IMR-90 (cell line): ENCODE data around the gene ESR2. TPM values are rescaled to one million over a fixed set of nuclear protein-coding genes. Genes with fewer than 3 reads are reported as not detected.

ENCODE experiments used
- ATAC-seq: fragments of 200-7000 bp; cut with Tn5 transposase; 2 replicates; pipeline ENCODE4 v1.9.1; 2020; ENCODE audit warnings: low read depth, mild to moderate bottlenecking, moderate library complexity
- BruUV-seq: library from RNA; stranded (reverse); fragments of 400-500 nt; replicated peaks from 2 replicates; lab custom pipeline; 2021; lab: Mats Ljungman, UMichigan
- CTCF ChIA-PET: fragments of 300-600 bp; formaldehyde crosslinking; extraction: SDS; loops from one replicate; lab custom pipeline; 2021; ENCODE audit warnings: antibody characterized with exemption; lab: Yijun Ruan, JAX
- POLR2A ChIA-PET: fragments of 300-600 bp; sonication (Branson Sonifier 250); formaldehyde crosslinking; loops from one replicate; lab custom pipeline; 2022; ENCODE audit warnings: antibody characterized with exemption; ENCODE audit not compliant: unreplicated experiment; lab: Charles Lee
- DNase-seq: peaks from one replicate; pipeline ENCODE4 v3.0.0; 2013
- H2AFZ ChIP-seq: replicated peaks from 2 replicates; pipeline ENCODE3; 2013; ENCODE audit warnings: low read length, mild to moderate bottlenecking; ENCODE audit not compliant: poor library complexity
- H2AK5ac ChIP-seq: 2 replicates; pipeline ENCODE4 v1.6.1; 2013; ENCODE audit warnings: low read depth, low read length, inconsistent platforms
- H2AK9ac ChIP-seq: replicated peaks from 2 replicates; pipeline ENCODE3; 2013; ENCODE audit warnings: mild to moderate bottlenecking, low read depth, low read length, moderate library complexity; ENCODE audit not compliant: poor library complexity
- H2BK120ac ChIP-seq: 2 replicates; pipeline ENCODE4 v1.6.1; 2013; ENCODE audit warnings: low read depth, low read length, inconsistent platforms
- H2BK15ac ChIP-seq: 3 replicates; pipeline ENCODE4 v1.6.1; 2013; ENCODE audit warnings: low read depth, low read length, inconsistent platforms
- H2BK20ac ChIP-seq: 2 replicates; pipeline ENCODE4 v1.6.1; 2013; ENCODE audit warnings: low read depth, mild to moderate bottlenecking, inconsistent platforms, low read length, moderate library complexity
- H2BK5ac ChIP-seq: 2 replicates; pipeline ENCODE4 v1.6.1; 2013; ENCODE audit warnings: mild to moderate bottlenecking, low read depth, low read length, inconsistent platforms; ENCODE audit not compliant: poor library complexity, severe bottlenecking
- H3K14ac ChIP-seq: replicated peaks from 2 replicates; pipeline ENCODE4 v1.6.1; 2013; ENCODE audit warnings: low read depth, low read length, inconsistent platforms
- H3K18ac ChIP-seq: 2 replicates; pipeline ENCODE4 v1.6.1; 2013; ENCODE audit warnings: low read depth, low read length, control low read depth
- H3K23ac ChIP-seq: 2 replicates; pipeline ENCODE4 v1.6.1; 2013; ENCODE audit warnings: low read depth, low read length, inconsistent platforms
- H3K27ac ChIP-seq: 2 replicates; pipeline ENCODE4 v1.5.1; 2013; ENCODE audit warnings: mild to moderate bottlenecking, control low read depth, low read length; ENCODE audit not compliant: insufficient read depth
- H3K27me3 ChIP-seq: 2 replicates; pipeline ENCODE4 v1.6.1; 2013; ENCODE audit warnings: low read length; ENCODE audit not compliant: control insufficient read depth, insufficient read depth
- H3K36me3 ChIP-seq: 2 replicates; pipeline ENCODE4 v1.6.1; 2013; ENCODE audit warnings: low read length, mixed read lengths; ENCODE audit not compliant: control insufficient read depth, insufficient read depth
- H3K4ac ChIP-seq: 2 replicates; pipeline ENCODE4 v1.6.1; 2013; ENCODE audit warnings: low read depth, low read length, inconsistent platforms
- H3K4me1 ChIP-seq: 2 replicates; pipeline ENCODE4 v1.6.1; 2013; ENCODE audit warnings: low read length, mixed read lengths; ENCODE audit not compliant: control insufficient read depth, insufficient read depth
- H3K4me2 ChIP-seq: 2 replicates; pipeline ENCODE4 v1.6.1; 2013; ENCODE audit warnings: low read depth, mild to moderate bottlenecking, control low read depth, low read length, moderate library complexity
- H3K4me3 ChIP-seq: 2 replicates; pipeline ENCODE4 v1.5.1; 2013; ENCODE audit warnings: low read depth, mild to moderate bottlenecking, control low read depth, low read length, moderate library complexity; ENCODE audit not compliant: insufficient read depth
- H3K56ac ChIP-seq: 2 replicates; pipeline ENCODE4 v1.6.1; 2013; ENCODE audit warnings: low read length, inconsistent platforms; ENCODE audit not compliant: insufficient read depth; ENCODE audit errors: extremely low read depth
- H3K79me1 ChIP-seq, 2 experiments: 2 replicates each; pipeline ENCODE4 v1.6.1; 2013; ENCODE audit warnings: low read length in 2 of 2, inconsistent platforms in 1 of 2, low read depth in 1 of 2
- H3K9ac ChIP-seq: 2 replicates; pipeline ENCODE4 v1.6.1; 2013; ENCODE audit warnings: low read depth, low read length, control low read depth
- H3K9me1 ChIP-seq: 2 replicates; pipeline ENCODE4 v1.6.1; 2013; ENCODE audit warnings: low read length, inconsistent platforms; ENCODE audit not compliant: insufficient read depth
- H3K9me3 ChIP-seq: 2 replicates; pipeline ENCODE4 v1.6.1; 2013; ENCODE audit warnings: low read length; ENCODE audit not compliant: control insufficient read depth, insufficient read depth
- H4K20me1 ChIP-seq: 2 replicates; pipeline ENCODE4 v1.6.1; 2013; ENCODE audit warnings: low read length, inconsistent platforms; ENCODE audit not compliant: insufficient read depth
- H4K5ac ChIP-seq: 2 replicates; pipeline ENCODE4 v1.6.1; 2013; ENCODE audit warnings: mild to moderate bottlenecking, low read depth, low read length, control low read depth
- H4K8ac ChIP-seq, 2 experiments: 2 replicates each; pipeline ENCODE4 v1.6.1; 2013; ENCODE audit warnings: low read depth in 2 of 2, low read length in 2 of 2, control low read depth in 1 of 2, inconsistent platforms in 1 of 2
- H4K91ac ChIP-seq: 2 replicates; pipeline ENCODE4 v1.6.1; 2013; ENCODE audit warnings: low read depth, low read length, inconsistent platforms; ENCODE audit not compliant: insufficient read depth
- BHLHE40 ChIP-seq: fragments of 150-350 bp; IDR thresholded peaks from 2 replicates; pipeline ENCODE4 v1.6.1; 2016; ENCODE audit warnings: mild to moderate bottlenecking, low read depth, low read length
- CEBPB ChIP-seq: IDR thresholded peaks from 2 replicates; pipeline ENCODE4 v1.6.1; 2012; ENCODE audit warnings: low read depth, low read length, improper control_type of control experiment
- CHD1 ChIP-seq: IDR thresholded peaks from 2 replicates; pipeline ENCODE4 v1.6.1; 2012; ENCODE audit warnings: low read depth, low read length, improper control_type of control experiment
- ELK1 ChIP-seq: fragments of 150-350 bp; IDR thresholded peaks from 2 replicates; pipeline ENCODE4 v1.6.1; 2016; ENCODE audit warnings: low read depth, mild to moderate bottlenecking, low read length, moderate library complexity, borderline replicate concordance
- FOS ChIP-seq: fragments of 150-350 bp; IDR thresholded peaks from 2 replicates; pipeline ENCODE4 v1.6.1; 2016; ENCODE audit warnings: low read depth, low read length
- MAFK ChIP-seq: IDR thresholded peaks from 2 replicates; pipeline ENCODE4 v1.6.1; 2012; ENCODE audit warnings: low read depth, low read length, improper control_type of control experiment
- MAZ ChIP-seq: IDR thresholded peaks from 2 replicates; pipeline ENCODE4 v1.6.1; 2012; ENCODE audit warnings: low read depth, mild to moderate bottlenecking, low read length, improper control_type of control experiment, moderate library complexity, borderline replicate concordance
- MXI1 ChIP-seq: IDR thresholded peaks from 2 replicates; pipeline ENCODE4 v1.6.1; 2012; ENCODE audit warnings: low read depth, mild to moderate bottlenecking, low read length, moderate library complexity, borderline replicate concordance
- NFE2L2 ChIP-seq: fragments of 150-350 bp; IDR thresholded peaks from 2 replicates; pipeline ENCODE4 v1.6.1; 2016; ENCODE audit warnings: low read depth, mild to moderate bottlenecking, low read length
- POLR2A ChIP-seq: IDR thresholded peaks from 2 replicates; pipeline ENCODE4 v1.6.1; 2012; ENCODE audit warnings: mild to moderate bottlenecking, low read depth, low read length
- RAD21 ChIP-seq: IDR thresholded peaks from 2 replicates; pipeline ENCODE4 v1.6.1; 2012; ENCODE audit warnings: low read length, improper control_type of control experiment
- RCOR1 ChIP-seq: IDR thresholded peaks from 2 replicates; pipeline ENCODE4 v1.6.1; 2012; ENCODE audit warnings: mild to moderate bottlenecking, low read length, improper control_type of control experiment; ENCODE audit not compliant: insufficient replicate concordance
- RFX5 ChIP-seq: IDR thresholded peaks from 2 replicates; pipeline ENCODE4 v1.8.0; 2012; ENCODE audit warnings: low read depth, mild to moderate bottlenecking, low read length, moderate library complexity
- SMC3 ChIP-seq: fragments of 150-350 bp; IDR thresholded peaks from 2 replicates; pipeline ENCODE4 v1.6.1; 2016; ENCODE audit warnings: low read depth, mild to moderate bottlenecking, antibody characterized with exemption, low read length, moderate library complexity
- USF2 ChIP-seq: fragments of 150-350 bp; IDR thresholded peaks from 2 replicates; pipeline ENCODE4 v1.6.1; 2017; ENCODE audit warnings: mild to moderate bottlenecking, antibody characterized with exemption, low read length, low read depth
- WGBS, 2 experiments: methylation state at CpG; one replicate each; pipeline versions ENCODE4 v1.1.5 to v1.1.7; 2013; ENCODE audit warnings: missing lambda C conversion rate in 2 of 2; ENCODE audit not compliant: insufficient read length in 1 of 2; ENCODE audit errors: extremely low coverage in 2 of 2; 5-methylcytosine and 5-hydroxymethylcytosine counted together
- dilution Hi-C: fragments of 300-500 bp; cut with HindIII; formaldehyde crosslinking; loops from one replicate; pipeline ENCODE4 v1.14.3; 2018; ENCODE audit warnings: low sequenced_read_pairs; ENCODE audit not compliant: unreplicated experiment
- in situ Hi-C: fragments of 300-500 bp; cut with MboI; formaldehyde crosslinking; loops from 3 replicates; pipeline ENCODE4 v1.14.3; 2019; ENCODE audit warnings: low sequenced_read_pairs, inconsistent platforms, mixed read lengths
- intact Hi-C: fragments of 100-400 bp; cut with micrococcal nuclease; formaldehyde crosslinking; loops from 2 replicates; pipeline ENCODE4 v1.10.0; 2022
- polyA plus RNA-seq, 3 experiments: library from polyadenylated mRNA; depleted of rRNA; stranded (reverse); fragments of >200 nt; gene quantifications; 2 replicates each; pipeline ENCODE4 v1.2.3, GENCODE V29; 2012; ENCODE audit warnings: low replicate concordance in 1 of 3
- total RNA-seq: library from RNA; depleted of rRNA; stranded (reverse); fragments of >200 nt; gene quantifications from 2 replicates; pipeline ENCODE4 v1.2.3, GENCODE V29; 2012
- TF ChIP-seq, protein P1 (sequence below): conservative IDR thresholded peaks from 2 replicates; pipeline ENCODE4 v1.5.1; 2012; ENCODE audit warnings: mild to moderate bottlenecking, low read depth, low read length, improper control_type of control experiment

The ESR2 gene
- total and polyA plus RNA-seq, 2 of the 4 experiments (the other 2 are of a cell fraction) = under 0.01 to 0.03 TPM

DNA sequence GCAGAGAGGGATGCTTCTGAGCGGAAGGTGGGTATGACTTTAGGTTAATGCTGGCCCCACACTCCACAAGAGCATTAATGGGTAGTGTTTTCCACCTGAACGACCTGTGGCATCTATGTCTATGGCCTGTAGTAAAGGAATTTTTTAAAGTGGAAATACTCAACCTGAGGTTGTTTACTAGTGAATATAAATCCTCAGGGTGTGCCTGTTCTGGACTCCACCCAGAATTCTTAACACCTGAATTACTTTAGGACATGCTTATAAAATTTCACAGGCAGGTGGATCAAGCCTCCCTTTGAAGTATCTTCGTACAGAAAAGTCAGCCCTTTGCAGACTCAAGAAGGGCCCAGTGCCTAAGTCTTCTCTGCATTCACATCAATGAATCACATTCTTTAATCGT is 196.1 kb downstream of the ESR2 start:
- Histone ChIP-seq H3K9me1 (no peaks in the 10 kb centered on the region), H2BK20ac (no peak overlapping the region), H3K9me3 (no peaks in the 10 kb centered on the region), H3K27me3 (no peaks in the 10 kb centered on the region), H3K23ac (no peak overlapping the region), H4K91ac (no peak overlapping the region), H2AK5ac (no peak overlapping the region), H2BK15ac (no peak overlapping the region), H3K4me1 (peaks cover 5% of the 10 kb centered on the region), H2AFZ (no peak overlapping the region), H3K36me3 (no peaks in the 10 kb centered on the region), H4K8ac (no peak overlapping the region), H2BK5ac (no peak overlapping the region), H3K4me3 (no peak overlapping the region), H3K79me1 (no peaks in the 10 kb centered on the region), H3K18ac (no peak overlapping the region), H4K20me1 (no peaks in the 10 kb centered on the region), H4K5ac (no peak overlapping the region), H3K56ac (no peak overlapping the region), H2BK120ac (no peak overlapping the region), H3K27ac (no peak overlapping the region), H3K4ac (no peak overlapping the region), H3K9ac (no peak overlapping the region), H2AK9ac (no peak overlapping the region), H3K4me2 (no peak overlapping the region), H3K14ac (no peak overlapping the region)
- POLR2A ChIA-PET = no interaction called here
- BruUV-seq = no TSS peak
- CTCF ChIA-PET = interaction anchor here (1.0 kb wide), 1 partner anchor 206 kb away, joined by 3 read pairs; no protein-coding TSS in a partner anchor
- no peak for DNase-seq
- no CpG with 5 or more reads among the region's 4 CpGs for WGBS, 2 experiments
- in situ Hi-C loops (no loop called here), intact Hi-C loops (no loop called here), dilution Hi-C loops (no loop called here)
- no peak for ATAC-seq
- TF ChIP-seq ELK1 (no peak), MXI1 (no peak), FOS (no peak), NFE2L2 (no peak), MAZ (no peak), RFX5 (no peak), RAD21 (no peak), USF2 (no peak), BHLHE40 (no peak), RCOR1 (no peak), POLR2A (no peak), SMC3 (no peak), CHD1 (no peak), CEBPB (no peak), MAFK (no peak)
- TF ChIP-seq, protein P1, sequence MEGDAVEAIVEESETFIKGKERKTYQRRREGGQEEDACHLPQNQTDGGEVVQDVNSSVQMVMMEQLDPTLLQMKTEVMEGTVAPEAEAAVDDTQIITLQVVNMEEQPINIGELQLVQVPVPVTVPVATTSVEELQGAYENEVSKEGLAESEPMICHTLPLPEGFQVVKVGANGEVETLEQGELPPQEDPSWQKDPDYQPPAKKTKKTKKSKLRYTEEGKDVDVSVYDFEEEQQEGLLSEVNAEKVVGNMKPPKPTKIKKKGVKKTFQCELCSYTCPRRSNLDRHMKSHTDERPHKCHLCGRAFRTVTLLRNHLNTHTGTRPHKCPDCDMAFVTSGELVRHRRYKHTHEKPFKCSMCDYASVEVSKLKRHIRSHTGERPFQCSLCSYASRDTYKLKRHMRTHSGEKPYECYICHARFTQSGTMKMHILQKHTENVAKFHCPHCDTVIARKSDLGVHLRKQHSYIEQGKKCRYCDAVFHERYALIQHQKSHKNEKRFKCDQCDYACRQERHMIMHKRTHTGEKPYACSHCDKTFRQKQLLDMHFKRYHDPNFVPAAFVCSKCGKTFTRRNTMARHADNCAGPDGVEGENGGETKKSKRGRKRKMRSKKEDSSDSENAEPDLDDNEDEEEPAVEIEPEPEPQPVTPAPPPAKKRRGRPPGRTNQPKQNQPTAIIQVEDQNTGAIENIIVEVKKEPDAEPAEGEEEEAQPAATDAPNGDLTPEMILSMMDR = no peak
